GM21367 (cell line): Measurements from ENCODE around the gene FAM210A.
"Not testable (repeated sequence)": the region's sequence is repeated elsewhere in the genome, so short reads cannot be mapped to it uniquely, and the experiment has no call there.

ENCODE experiments used
- ATAC-seq: cut with Tn5 transposase; IDR thresholded peaks from one replicate; pipeline ENCODE4 v1.9.1; 2021; ENCODE audit not compliant: unreplicated experiment

The FAM210A gene

GRCh38 chr18:13703899-13704298, 22.5 kb downstream of the FAM210A start:
- no peak for ATAC-seq

GRCh38 chr18:13700153-13700552, 26.2 kb downstream of the FAM210A start:
- ATAC-seq: no peak

- no peak for ATAC-seq
Measured at GRCh38 chr18:13696961-13697360, 29.4 kb downstream of the FAM210A start.

GRCh38 chr18:13695337-13695736, 31.0 kb downstream of the FAM210A start:
- not testable (repeated sequence) for ATAC-seq

GRCh38 chr18:13690060-13690459, 36.3 kb downstream of the FAM210A start:
- not testable (repeated sequence) for ATAC-seq

GRCh38 chr18:13688191-13689136, 37.9 kb downstream of the FAM210A start:
- no peak for ATAC-seq

GRCh38 chr18:13684546-13684945, 41.8 kb downstream of the FAM210A start:
- no peak for ATAC-seq

- ATAC-seq: no peak
Measured at GRCh38 chr18:13681701-13682100, 44.7 kb downstream of the FAM210A start.

GRCh38 chr18:13680612-13681011, 45.7 kb downstream of the FAM210A start:
- no peak for ATAC-seq

- ATAC-seq: not testable (repeated sequence)
Measured at GRCh38 chr18:13677350-13677749, 49.0 kb downstream of the FAM210A start.

GRCh38 chr18:13676471-13676870, 49.9 kb downstream of the FAM210A start:
- ATAC-seq: no peak

- ATAC-seq: no peak
Measured at GRCh38 chr18:13672657-13673056, 53.7 kb downstream of the FAM210A start.

- no peak for ATAC-seq
Measured at GRCh38 chr18:13661779-13662256, 64.5 kb downstream of the FAM210A start.

GRCh38 chr18:13661051-13661778, 65.1 kb downstream of the FAM210A start:
- ATAC-seq: no peak

GRCh38 chr18:13660510-13660909, 65.8 kb downstream of the FAM210A start:
- ATAC-seq: no peak

- ATAC-seq: no peak
Measured at GRCh38 chr18:13658436-13659204, 67.7 kb downstream of the FAM210A start.

- no peak for ATAC-seq
Measured at GRCh38 chr18:13657974-13658373, 68.4 kb downstream of the FAM210A start.

- ATAC-seq: no peak
Measured at GRCh38 chr18:13653746-13654433, 72.5 kb downstream of the FAM210A start.

- no peak for ATAC-seq
Measured at GRCh38 chr18:13649397-13650390, 76.7 kb downstream of the FAM210A start.
